ENCODE data around the gene RNF223.

Gene RNF223

DNA sequence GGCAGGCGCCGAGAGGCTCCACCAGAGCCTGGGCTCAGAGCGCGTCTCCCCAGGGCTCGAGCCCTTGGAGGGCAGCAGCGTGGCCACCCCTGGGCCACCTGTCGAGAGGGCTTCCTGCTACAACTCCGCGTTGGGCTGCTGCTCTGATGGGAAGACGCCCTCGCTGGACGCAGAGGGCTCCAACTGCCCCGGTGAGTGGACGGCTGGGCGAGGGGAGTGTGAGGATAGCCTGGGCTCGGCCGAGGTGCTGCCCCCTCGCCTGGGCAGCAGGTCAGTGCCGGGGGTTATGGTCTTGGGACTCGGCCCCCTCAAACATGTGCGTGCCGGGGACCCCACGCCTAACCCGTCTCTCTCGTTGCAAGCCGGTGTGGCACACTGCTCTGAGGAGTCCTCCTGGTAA, 27.3 kb downstream of the RNF223 start:
- TF ChIP-seq, protein P1, sequence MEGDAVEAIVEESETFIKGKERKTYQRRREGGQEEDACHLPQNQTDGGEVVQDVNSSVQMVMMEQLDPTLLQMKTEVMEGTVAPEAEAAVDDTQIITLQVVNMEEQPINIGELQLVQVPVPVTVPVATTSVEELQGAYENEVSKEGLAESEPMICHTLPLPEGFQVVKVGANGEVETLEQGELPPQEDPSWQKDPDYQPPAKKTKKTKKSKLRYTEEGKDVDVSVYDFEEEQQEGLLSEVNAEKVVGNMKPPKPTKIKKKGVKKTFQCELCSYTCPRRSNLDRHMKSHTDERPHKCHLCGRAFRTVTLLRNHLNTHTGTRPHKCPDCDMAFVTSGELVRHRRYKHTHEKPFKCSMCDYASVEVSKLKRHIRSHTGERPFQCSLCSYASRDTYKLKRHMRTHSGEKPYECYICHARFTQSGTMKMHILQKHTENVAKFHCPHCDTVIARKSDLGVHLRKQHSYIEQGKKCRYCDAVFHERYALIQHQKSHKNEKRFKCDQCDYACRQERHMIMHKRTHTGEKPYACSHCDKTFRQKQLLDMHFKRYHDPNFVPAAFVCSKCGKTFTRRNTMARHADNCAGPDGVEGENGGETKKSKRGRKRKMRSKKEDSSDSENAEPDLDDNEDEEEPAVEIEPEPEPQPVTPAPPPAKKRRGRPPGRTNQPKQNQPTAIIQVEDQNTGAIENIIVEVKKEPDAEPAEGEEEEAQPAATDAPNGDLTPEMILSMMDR (conservative IDR thresholded peaks at IDR 0.05; ENCODE audit: low read depth, low read length), result no peak
- Histone ChIP-seq H3K4me3 (IDR thresholded peaks at IDR 0.05; ENCODE audit: insufficient read depth, low read depth, low read length) (no peak overlapping the region), H3K79me2 (ENCODE audit: insufficient read depth, low read depth) (no peaks in the 10 kb centered on the region), H3K27ac (no peak overlapping the region), H3K27me3 (ENCODE audit: insufficient read depth, low read depth) (peaks cover 27% of the 10 kb centered on the region), H3K4me2 (no peak overlapping the region), H4K20me1 (ENCODE audit: insufficient read depth) (no peaks in the 10 kb centered on the region), H3K36me3 (ENCODE audit: insufficient read depth) (no peaks in the 10 kb centered on the region), H2AFZ (ENCODE audit: low read depth) (no peak overlapping the region), H3K4me1 (ENCODE audit: low read depth, poor library complexity, severe bottlenecking) (no peaks in the 10 kb centered on the region), H3K9ac (no peak overlapping the region)

DNA sequence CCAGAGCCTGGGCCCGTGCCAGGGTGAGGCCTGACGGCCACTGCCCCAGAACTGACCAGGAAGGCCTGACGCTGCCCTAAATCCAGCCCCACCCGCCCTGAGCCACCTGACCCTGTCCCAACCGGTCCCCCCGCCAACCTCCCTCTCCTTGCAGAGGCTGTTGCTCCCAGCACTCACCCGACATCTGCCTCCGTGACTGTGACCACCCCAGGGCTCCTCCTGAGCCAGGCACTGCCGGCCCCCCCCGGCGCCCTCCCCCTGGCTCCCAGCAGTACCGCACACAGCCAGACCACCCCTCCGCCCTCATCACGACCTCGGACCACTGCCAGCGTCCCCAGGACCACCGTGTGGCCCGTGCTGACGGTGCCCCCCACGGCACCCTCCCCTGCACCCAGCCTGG, 27.9 kb downstream of the RNF223 start:
- peaks cover 22% of the 10 kb centered on the region for H3K27me3 ChIP-seq (ENCODE audit: insufficient read depth, low read depth)
- H4K20me1 ChIP-seq (ENCODE audit: insufficient read depth), result no peaks in the 10 kb centered on the region
- H3K4me3 ChIP-seq (IDR thresholded peaks at IDR 0.05; ENCODE audit: insufficient read depth, low read depth, low read length), result no peak overlapping the region
- TF ChIP-seq, protein P1 (conservative IDR thresholded peaks at IDR 0.05; ENCODE audit: low read depth, low read length), result no peak
- H3K4me2 ChIP-seq, result no peak overlapping the region
- no peak overlapping the region for H3K9ac ChIP-seq
- H3K36me3 ChIP-seq (ENCODE audit: insufficient read depth), result no peaks in the 10 kb centered on the region
- no peaks in the 10 kb centered on the region for H3K79me2 ChIP-seq (ENCODE audit: insufficient read depth, low read depth)
- no peak overlapping the region for H2AFZ ChIP-seq (ENCODE audit: low read depth)
- no peak overlapping the region for H3K27ac ChIP-seq
- H3K4me1 ChIP-seq (ENCODE audit: low read depth, poor library complexity, severe bottlenecking), result no peaks in the 10 kb centered on the region

DNA sequence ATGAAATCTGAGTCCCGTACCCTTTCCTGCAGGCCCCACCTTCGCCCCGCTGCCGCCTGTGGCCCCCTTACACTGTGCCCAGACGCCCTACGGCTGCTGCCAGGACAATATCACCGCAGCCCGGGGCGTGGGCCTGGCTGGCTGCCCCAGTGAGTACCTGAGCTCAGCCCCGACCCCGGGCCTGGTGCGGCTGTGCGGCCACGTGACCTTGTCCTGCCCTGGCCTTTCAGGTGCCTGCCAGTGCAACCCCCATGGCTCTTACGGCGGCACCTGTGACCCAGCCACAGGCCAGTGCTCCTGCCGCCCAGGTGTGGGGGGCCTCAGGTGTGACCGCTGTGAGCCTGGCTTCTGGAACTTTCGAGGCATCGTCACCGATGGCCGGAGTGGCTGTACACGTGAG, 29.0 kb downstream of the RNF223 start:
- Histone ChIP-seq H3K36me3 (ENCODE audit: insufficient read depth) (no peaks in the 10 kb centered on the region), H3K4me1 (ENCODE audit: low read depth, poor library complexity, severe bottlenecking) (no peaks in the 10 kb centered on the region), H3K4me2 (no peak overlapping the region), H3K27ac (no peak overlapping the region), H3K79me2 (ENCODE audit: insufficient read depth, low read depth) (no peaks in the 10 kb centered on the region), H3K27me3 (ENCODE audit: insufficient read depth, low read depth) (peaks cover 15% of the 10 kb centered on the region), H3K9ac (no peak overlapping the region), H2AFZ (ENCODE audit: low read depth) (no peak overlapping the region), H3K4me3 (IDR thresholded peaks at IDR 0.05; ENCODE audit: insufficient read depth, low read depth, low read length) (no peak overlapping the region), H4K20me1 (ENCODE audit: insufficient read depth) (no peaks in the 10 kb centered on the region)
- TF ChIP-seq, protein P1 (conservative IDR thresholded peaks at IDR 0.05; ENCODE audit: low read depth, low read length), result no peak

DNA sequence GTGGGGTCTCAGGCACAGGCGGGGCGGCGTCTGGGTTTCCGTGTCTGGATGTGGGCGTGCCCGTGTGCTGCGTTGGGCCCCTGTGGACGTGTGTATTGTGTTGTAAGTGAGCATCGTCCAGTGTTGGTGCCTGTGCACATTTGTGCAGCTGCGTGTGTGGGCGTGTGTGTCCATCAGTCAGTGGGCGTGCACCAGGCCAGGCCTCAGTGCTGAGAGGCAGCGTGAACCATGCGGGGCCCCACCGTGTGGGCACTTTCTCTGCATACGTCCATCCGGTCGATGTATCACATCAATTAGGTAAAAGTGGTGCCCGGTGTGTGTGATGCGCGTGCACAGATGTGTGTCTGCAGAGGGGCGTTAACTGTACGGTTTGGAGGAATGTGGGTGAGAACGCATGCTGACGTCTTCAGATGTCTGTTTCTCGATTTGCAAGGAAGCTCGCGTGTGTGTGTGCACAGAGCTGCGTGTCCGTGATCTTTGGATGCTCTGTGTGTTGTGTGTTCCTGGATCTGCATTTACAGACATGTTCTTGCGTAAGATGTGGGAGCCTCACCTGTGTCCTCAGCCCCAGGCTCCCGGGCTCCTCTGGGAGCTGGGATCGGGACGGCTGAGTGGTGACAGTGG, 29.5 kb downstream of the RNF223 start:
- H2AFZ ChIP-seq (ENCODE audit: low read depth), result no peak overlapping the region
- peaks cover 21% of the 10 kb centered on the region for H3K27me3 ChIP-seq (ENCODE audit: insufficient read depth, low read depth)
- no peak overlapping the region for H3K9ac ChIP-seq
- no peak overlapping the region for H3K27ac ChIP-seq
- no peaks in the 10 kb centered on the region for H3K36me3 ChIP-seq (ENCODE audit: insufficient read depth)
- no peak overlapping the region for H3K4me2 ChIP-seq
- H4K20me1 ChIP-seq (ENCODE audit: insufficient read depth), result no peaks in the 10 kb centered on the region
- no peaks in the 10 kb centered on the region for H3K79me2 ChIP-seq (ENCODE audit: insufficient read depth, low read depth)
- peaks cover 2% of the 10 kb centered on the region for H3K4me1 ChIP-seq (ENCODE audit: low read depth, poor library complexity, severe bottlenecking)
- H3K4me3 ChIP-seq (IDR thresholded peaks at IDR 0.05; ENCODE audit: insufficient read depth, low read depth, low read length), result no peak overlapping the region
- TF ChIP-seq, protein P1 (conservative IDR thresholded peaks at IDR 0.05; ENCODE audit: low read depth, low read length), result no peak
